ENCODE data around the gene COQ8B.

The COQ8B gene

DNA sequence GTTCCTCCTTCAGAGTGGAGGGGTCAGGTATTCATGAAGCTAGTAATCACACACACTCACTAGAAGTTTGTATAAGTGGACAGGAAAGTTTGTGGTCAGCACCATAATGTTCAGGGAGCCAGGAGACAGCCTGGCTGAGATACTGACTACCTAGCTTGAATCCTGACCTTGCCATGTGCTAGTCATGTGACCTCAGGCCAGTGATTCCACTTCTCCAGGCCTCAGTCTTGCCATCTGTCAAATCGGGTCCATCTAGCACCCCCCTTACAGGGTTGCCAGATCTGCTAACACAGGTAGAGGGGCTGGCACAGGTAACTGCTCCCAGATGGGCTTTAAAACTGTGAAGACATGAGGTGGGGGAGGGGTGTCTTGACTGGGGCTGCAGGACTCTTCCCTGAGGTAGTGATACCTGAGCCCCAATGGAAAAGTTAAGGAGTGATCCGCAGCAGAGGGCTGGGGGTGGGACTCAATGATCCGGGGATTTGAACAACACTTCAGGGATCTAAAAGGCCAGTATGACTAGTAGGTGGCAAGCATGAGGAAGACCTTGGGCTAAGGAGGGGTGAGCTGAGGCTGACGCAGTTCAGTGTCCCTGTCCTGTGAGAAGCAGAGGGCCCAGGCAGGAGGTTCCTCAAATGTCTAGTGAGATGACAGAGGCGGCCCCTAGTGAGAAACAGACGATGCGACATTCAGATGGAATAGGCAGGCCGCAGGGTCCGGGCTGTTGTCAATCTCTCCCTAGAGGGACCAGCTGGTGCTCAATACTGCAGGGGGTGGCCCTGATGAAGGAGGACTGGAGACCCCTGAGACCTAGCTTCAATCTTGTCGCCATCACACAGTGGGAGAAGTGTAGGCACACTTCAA, 25.1 kb upstream of the COQ8B start:
- H3K9me3 ChIP-seq (ENCODE audit: control insufficient read depth, insufficient read depth, low read length): no peaks in the 10 kb centered on the region
- no peaks in the 10 kb centered on the region for H3K27me3 ChIP-seq (ENCODE audit: control insufficient read depth, low read length)
- no peak overlapping the region for H3K4me3 ChIP-seq (ENCODE audit: low read length)
- no peak overlapping the region for H3K4me2 ChIP-seq (ENCODE audit: low read length)
- H3K36me3 ChIP-seq (ENCODE audit: control insufficient read depth, low read length): no peaks in the 10 kb centered on the region
- no peaks in the 10 kb centered on the region for H4K20me1 ChIP-seq (ENCODE audit: control insufficient read depth, insufficient read depth, low read depth, low read length)
- H3K79me2 ChIP-seq (ENCODE audit: control insufficient read depth, low read length): no peaks in the 10 kb centered on the region
- H3F3A ChIP-seq (ENCODE audit: control insufficient read depth, insufficient read depth): no peaks in the 10 kb centered on the region
- H3K27ac ChIP-seq (ENCODE audit: low read depth, low read length): no peak overlapping the region
- TF ChIP-seq, protein P1, sequence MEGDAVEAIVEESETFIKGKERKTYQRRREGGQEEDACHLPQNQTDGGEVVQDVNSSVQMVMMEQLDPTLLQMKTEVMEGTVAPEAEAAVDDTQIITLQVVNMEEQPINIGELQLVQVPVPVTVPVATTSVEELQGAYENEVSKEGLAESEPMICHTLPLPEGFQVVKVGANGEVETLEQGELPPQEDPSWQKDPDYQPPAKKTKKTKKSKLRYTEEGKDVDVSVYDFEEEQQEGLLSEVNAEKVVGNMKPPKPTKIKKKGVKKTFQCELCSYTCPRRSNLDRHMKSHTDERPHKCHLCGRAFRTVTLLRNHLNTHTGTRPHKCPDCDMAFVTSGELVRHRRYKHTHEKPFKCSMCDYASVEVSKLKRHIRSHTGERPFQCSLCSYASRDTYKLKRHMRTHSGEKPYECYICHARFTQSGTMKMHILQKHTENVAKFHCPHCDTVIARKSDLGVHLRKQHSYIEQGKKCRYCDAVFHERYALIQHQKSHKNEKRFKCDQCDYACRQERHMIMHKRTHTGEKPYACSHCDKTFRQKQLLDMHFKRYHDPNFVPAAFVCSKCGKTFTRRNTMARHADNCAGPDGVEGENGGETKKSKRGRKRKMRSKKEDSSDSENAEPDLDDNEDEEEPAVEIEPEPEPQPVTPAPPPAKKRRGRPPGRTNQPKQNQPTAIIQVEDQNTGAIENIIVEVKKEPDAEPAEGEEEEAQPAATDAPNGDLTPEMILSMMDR (IDR thresholded peaks at IDR 0.05; ENCODE audit: low read depth, low read length, poor library complexity, severe bottlenecking): no peak
- TF ChIP-seq EZH2phosphoT487 (IDR thresholded peaks at IDR 0.05; ENCODE audit: borderline replicate concordance, low read length): no peak
- H3K4me1 ChIP-seq (ENCODE audit: control insufficient read depth, low read length): no peaks in the 10 kb centered on the region
- H3K9me2 ChIP-seq (replicated peaks; ENCODE audit: control insufficient read depth, low read length): no peaks in the 10 kb centered on the region

DNA sequence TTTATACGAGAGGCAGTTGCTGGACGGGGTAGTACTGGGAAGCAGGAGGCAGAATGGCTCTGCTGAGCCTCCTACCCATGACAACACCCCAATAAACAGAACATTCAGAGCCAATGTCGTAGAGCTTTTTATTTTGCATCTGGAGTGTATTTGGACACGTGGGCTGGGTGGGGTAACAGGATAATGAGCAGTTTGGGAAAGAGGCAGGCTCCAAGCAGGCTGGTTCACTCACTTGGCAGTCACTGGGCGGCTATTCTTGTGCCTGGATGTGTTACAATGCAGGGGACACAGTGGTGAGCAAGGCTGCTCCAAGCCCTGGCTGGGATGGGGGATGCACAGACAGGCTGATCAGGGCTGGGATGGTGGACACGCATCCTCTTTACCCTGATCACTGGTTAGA, 24.1 kb upstream of the COQ8B start:
- Histone ChIP-seq H3K9me2 (replicated peaks; ENCODE audit: control insufficient read depth, low read length) (no peaks in the 10 kb centered on the region), H3F3A (ENCODE audit: control insufficient read depth, insufficient read depth) (no peaks in the 10 kb centered on the region), H3K36me3 (ENCODE audit: control insufficient read depth, low read length) (no peaks in the 10 kb centered on the region), H3K27me3 (ENCODE audit: control insufficient read depth, low read length) (no peaks in the 10 kb centered on the region), H4K20me1 (ENCODE audit: control insufficient read depth, insufficient read depth, low read depth, low read length) (no peaks in the 10 kb centered on the region), H3K79me2 (ENCODE audit: control insufficient read depth, low read length) (no peaks in the 10 kb centered on the region), H3K9me3 (ENCODE audit: control insufficient read depth, insufficient read depth, low read length) (no peaks in the 10 kb centered on the region), H3K4me3 (ENCODE audit: low read length) (no peak overlapping the region), H3K4me1 (ENCODE audit: control insufficient read depth, low read length) (no peaks in the 10 kb centered on the region), H3K4me2 (ENCODE audit: low read length) (no peak overlapping the region), H3K27ac (ENCODE audit: low read depth, low read length) (no peak overlapping the region)
- TF ChIP-seq, protein P1 (IDR thresholded peaks at IDR 0.05; ENCODE audit: low read depth, low read length, poor library complexity, severe bottlenecking): no peak
- no peak for TF ChIP-seq EZH2phosphoT487 (IDR thresholded peaks at IDR 0.05; ENCODE audit: borderline replicate concordance, low read length)

DNA sequence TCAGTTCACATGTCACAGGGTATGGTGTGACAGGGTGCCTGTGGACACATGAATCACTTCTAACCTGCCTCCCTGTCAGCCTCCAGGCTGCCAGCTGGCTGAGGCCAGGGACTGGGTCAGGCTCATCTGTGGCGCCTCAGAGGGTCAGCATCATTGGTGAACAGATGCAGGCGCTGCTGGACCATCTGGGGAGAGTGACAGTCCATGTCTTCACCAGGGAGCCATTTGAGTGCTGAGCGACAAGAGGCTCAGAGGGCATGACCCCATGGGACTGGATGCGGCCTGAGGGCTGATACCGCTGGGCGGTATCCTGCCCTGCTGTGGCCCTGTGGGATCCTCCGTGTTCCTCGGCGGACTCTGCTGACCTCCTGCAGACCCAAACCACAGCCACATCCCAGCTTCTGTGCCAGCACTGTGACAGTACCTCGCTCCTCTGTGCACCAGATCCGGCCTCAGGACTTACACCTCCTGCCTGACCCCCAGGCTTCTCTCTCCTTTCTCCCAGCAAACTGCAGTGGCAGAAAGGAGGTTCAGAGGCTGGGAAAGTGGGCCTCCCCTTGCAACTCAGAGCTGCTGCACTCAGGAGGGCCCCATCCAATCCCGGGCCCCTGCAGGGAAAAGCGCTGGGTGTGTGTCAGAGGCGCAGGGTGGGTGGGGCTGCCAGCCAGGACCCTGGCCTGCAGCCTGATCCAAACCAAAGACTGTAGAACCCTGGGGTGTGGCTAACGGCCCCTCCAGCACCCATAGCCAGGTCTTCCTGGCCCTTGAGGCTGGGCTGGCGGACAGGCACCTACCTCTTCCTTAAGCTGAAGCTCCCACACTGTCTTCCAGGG, 23.4 kb upstream of the COQ8B start:
- Histone ChIP-seq H3K4me1 (ENCODE audit: control insufficient read depth, low read length) (no peaks in the 10 kb centered on the region), H3K36me3 (ENCODE audit: control insufficient read depth, low read length) (0 out of 2 replicates have a peak, but pooled peaks cover 3% of the 10 kb centered on the region), H3K4me3 (ENCODE audit: low read length) (no peak overlapping the region), H3F3A (ENCODE audit: control insufficient read depth, insufficient read depth) (no peaks in the 10 kb centered on the region), H4K20me1 (ENCODE audit: control insufficient read depth, insufficient read depth, low read depth, low read length) (no peaks in the 10 kb centered on the region), H3K4me2 (ENCODE audit: low read length) (no peak overlapping the region), H3K9me3 (ENCODE audit: control insufficient read depth, insufficient read depth, low read length) (no peaks in the 10 kb centered on the region), H3K27ac (ENCODE audit: low read depth, low read length) (no peak overlapping the region), H3K9me2 (replicated peaks; ENCODE audit: control insufficient read depth, low read length) (no peaks in the 10 kb centered on the region), H3K27me3 (ENCODE audit: control insufficient read depth, low read length) (no peaks in the 10 kb centered on the region), H3K79me2 (ENCODE audit: control insufficient read depth, low read length) (no peaks in the 10 kb centered on the region)
- TF ChIP-seq, protein P1 (IDR thresholded peaks at IDR 0.05; ENCODE audit: low read depth, low read length, poor library complexity, severe bottlenecking): no peak
- no peak for TF ChIP-seq EZH2phosphoT487 (IDR thresholded peaks at IDR 0.05; ENCODE audit: borderline replicate concordance, low read length)

Measured in DOHH2 (cell line).